ENCODE measurements around the gene NUDT21.
A peak's percentile ranks its signal among the peaks of the same experiment; 100 is the strongest.

NUDT21 gene

GRCh38 chr16:56462064-56462796, 11.1 kb upstream of the NUDT21 start:
- Histone ChIP-seq H3K27me3 (ENCODE audit: insufficient read depth, low read length) (no peaks in the 10 kb centered on the region), H3K36me3 (ENCODE audit: insufficient read depth, low read length) (peaks cover 42% of the 10 kb centered on the region), H3K4me3 (ENCODE audit: low read depth, low read length) (no peak overlapping the region), H3K79me2 (ENCODE audit: control insufficient read depth, insufficient read depth, low read length, unreplicated experiment) (no peaks in the 10 kb centered on the region), H3K4me1 (ENCODE audit: control insufficient read depth, insufficient read depth, low read length, unreplicated experiment) (no peaks in the 10 kb centered on the region), H3K27ac (ENCODE audit: low read depth, low read length) (no peak overlapping the region), H2AFZ (ENCODE audit: low read length, unreplicated experiment) (no peak overlapping the region)

GRCh38 chr16:56460101-56460500, 9.0 kb upstream of the NUDT21 start:
- Histone ChIP-seq H3K4me1 (ENCODE audit: control insufficient read depth, insufficient read depth, low read length, unreplicated experiment) (no peaks in the 10 kb centered on the region), H3K27ac (ENCODE audit: low read depth, low read length) (no peak overlapping the region), H3K79me2 (ENCODE audit: control insufficient read depth, insufficient read depth, low read length, unreplicated experiment) (peaks cover 7% of the 10 kb centered on the region), H2AFZ (ENCODE audit: low read length, unreplicated experiment) (no peak overlapping the region), H3K4me3 (ENCODE audit: low read depth, low read length) (no peak overlapping the region), H3K36me3 (ENCODE audit: insufficient read depth, low read length) (peaks cover 47% of the 10 kb centered on the region), H3K27me3 (ENCODE audit: insufficient read depth, low read length) (no peaks in the 10 kb centered on the region)

DNA sequence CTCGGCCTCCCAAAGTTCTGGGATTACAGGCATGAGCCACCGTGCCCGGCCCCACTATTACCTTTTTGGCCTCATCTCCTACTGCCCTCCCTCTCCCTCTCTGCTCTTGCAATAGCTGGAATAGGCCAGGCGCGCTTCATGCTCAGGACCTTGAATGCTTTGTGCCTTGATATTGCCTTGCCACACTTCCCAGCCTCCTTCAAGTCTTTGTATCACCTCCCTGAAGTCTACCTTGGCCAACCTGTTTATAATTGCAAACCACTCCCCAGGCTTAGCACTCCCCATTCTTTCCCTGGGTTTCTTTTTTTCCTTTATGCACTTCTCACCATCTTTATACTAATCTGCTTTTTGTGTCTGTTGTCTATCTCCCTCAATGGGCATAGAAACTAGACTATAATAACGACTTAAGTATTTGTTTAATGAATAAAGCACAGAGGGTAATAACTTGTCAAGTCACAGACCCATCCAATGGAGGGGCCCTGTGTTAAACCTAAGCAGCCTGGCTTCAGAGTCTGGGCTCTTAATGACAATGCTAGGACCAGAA, 6.9 kb upstream of the NUDT21 start:
- Histone ChIP-seq H3K27me3 (ENCODE audit: insufficient read depth, low read length) (no peaks in the 10 kb centered on the region), H3K4me1 (ENCODE audit: control insufficient read depth, insufficient read depth, low read length, unreplicated experiment) (peaks cover 4% of the 10 kb centered on the region), H3K36me3 (ENCODE audit: insufficient read depth, low read length) (peaks cover 45% of the 10 kb centered on the region), H2AFZ (ENCODE audit: low read length, unreplicated experiment) (no peak overlapping the region), H3K79me2 (ENCODE audit: control insufficient read depth, insufficient read depth, low read length, unreplicated experiment) (peaks cover 16% of the 10 kb centered on the region), H3K27ac (ENCODE audit: low read depth, low read length) (no peak overlapping the region), H3K4me3 (ENCODE audit: low read depth, low read length) (no peak overlapping the region)

GRCh38 chr16:56451753-56452689, 889 bp upstream of the NUDT21 start:
- no peaks in the 10 kb centered on the region for H3K27me3 ChIP-seq (ENCODE audit: insufficient read depth, low read length)
- H3K4me3 ChIP-seq (ENCODE audit: low read depth, low read length), result peak overlapping the region; percentile 97
- H3K4me1 ChIP-seq (ENCODE audit: control insufficient read depth, insufficient read depth, low read length, unreplicated experiment), result peaks cover 44% of the 10 kb centered on the region
- peak overlapping the region; percentile 56 for H3K27ac ChIP-seq (ENCODE audit: low read depth, low read length)
- H3K36me3 ChIP-seq (ENCODE audit: insufficient read depth, low read length), result peaks cover 34% of the 10 kb centered on the region
- peaks cover 74% of the 10 kb centered on the region for H3K79me2 ChIP-seq (ENCODE audit: control insufficient read depth, insufficient read depth, low read length, unreplicated experiment)
- peak overlapping the region; percentile 69 for H2AFZ ChIP-seq (ENCODE audit: low read length, unreplicated experiment)

DNA sequence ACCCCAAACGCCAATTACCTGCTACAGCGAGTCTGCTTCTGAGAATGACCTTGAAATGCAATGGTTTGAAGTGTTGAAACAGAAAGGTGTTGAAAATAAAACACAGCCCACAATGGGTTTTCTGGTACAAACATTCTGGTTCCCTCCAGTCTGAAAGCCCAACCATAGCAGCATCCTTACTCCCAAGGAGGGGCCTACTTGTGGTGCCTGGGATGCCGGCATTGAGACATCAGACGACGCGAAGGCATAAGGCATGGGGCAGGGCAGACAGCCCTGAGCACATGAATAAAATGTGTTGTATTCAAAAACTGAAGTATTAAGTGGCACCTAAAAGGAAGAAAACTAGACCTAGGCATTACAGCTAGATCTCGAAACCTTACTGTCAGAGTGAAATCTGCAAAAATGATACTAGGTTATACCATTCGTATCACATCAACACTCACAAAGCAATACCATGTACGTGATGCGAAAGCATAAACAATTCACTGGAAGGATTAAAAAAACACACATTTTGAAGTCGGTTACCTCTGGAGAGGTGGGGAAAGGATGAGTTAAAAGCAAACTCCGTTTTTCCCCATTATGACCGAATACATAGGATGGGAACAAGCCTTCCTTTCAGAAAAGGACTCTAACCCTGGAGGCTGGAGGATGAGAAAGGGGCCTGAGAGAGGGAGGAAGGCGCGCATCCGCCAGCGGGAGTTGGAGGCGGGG, 702 bp downstream of the NUDT21 start:
- Histone ChIP-seq H3K79me2 (ENCODE audit: control insufficient read depth, insufficient read depth, low read length, unreplicated experiment) (peaks cover 75% of the 10 kb centered on the region), H3K4me1 (ENCODE audit: control insufficient read depth, insufficient read depth, low read length, unreplicated experiment) (peaks cover 46% of the 10 kb centered on the region), H3K27ac (ENCODE audit: low read depth, low read length) (peak overlapping the region; percentile 58), H2AFZ (ENCODE audit: low read length, unreplicated experiment) (peak overlapping the region; percentile 99), H3K4me3 (ENCODE audit: low read depth, low read length) (peak overlapping the region; percentile 97), H3K27me3 (ENCODE audit: insufficient read depth, low read length) (no peaks in the 10 kb centered on the region), H3K36me3 (ENCODE audit: insufficient read depth, low read length) (peaks cover 28% of the 10 kb centered on the region)

GRCh38 chr16:56448005-56448404, 3.1 kb downstream of the NUDT21 start:
- Histone ChIP-seq H2AFZ (ENCODE audit: low read length, unreplicated experiment) (no peak overlapping the region), H3K79me2 (ENCODE audit: control insufficient read depth, insufficient read depth, low read length, unreplicated experiment) (peaks cover 74% of the 10 kb centered on the region), H3K27ac (ENCODE audit: low read depth, low read length) (no peak overlapping the region), H3K27me3 (ENCODE audit: insufficient read depth, low read length) (no peaks in the 10 kb centered on the region), H3K4me3 (ENCODE audit: low read depth, low read length) (peak overlapping the region; percentile 6; the same call in 1 of the 2 replicates), H3K4me1 (ENCODE audit: control insufficient read depth, insufficient read depth, low read length, unreplicated experiment) (peaks cover 42% of the 10 kb centered on the region), H3K36me3 (ENCODE audit: insufficient read depth, low read length) (peaks cover 23% of the 10 kb centered on the region)

GRCh38 chr16:56447286-56447685, 3.8 kb downstream of the NUDT21 start:
- H3K27me3 ChIP-seq (ENCODE audit: insufficient read depth, low read length), result no peaks in the 10 kb centered on the region
- peaks cover 69% of the 10 kb centered on the region for H3K79me2 ChIP-seq (ENCODE audit: control insufficient read depth, insufficient read depth, low read length, unreplicated experiment)
- H3K4me3 ChIP-seq (ENCODE audit: low read depth, low read length), result 0 out of 2 replicates have a peak overlapping the region, but pooled peaks have one; percentile 6
- peaks cover 35% of the 10 kb centered on the region for H3K4me1 ChIP-seq (ENCODE audit: control insufficient read depth, insufficient read depth, low read length, unreplicated experiment)
- H3K27ac ChIP-seq (ENCODE audit: low read depth, low read length), result no peak overlapping the region
- H2AFZ ChIP-seq (ENCODE audit: low read length, unreplicated experiment), result no peak overlapping the region
- H3K36me3 ChIP-seq (ENCODE audit: insufficient read depth, low read length), result peaks cover 23% of the 10 kb centered on the region

DNA sequence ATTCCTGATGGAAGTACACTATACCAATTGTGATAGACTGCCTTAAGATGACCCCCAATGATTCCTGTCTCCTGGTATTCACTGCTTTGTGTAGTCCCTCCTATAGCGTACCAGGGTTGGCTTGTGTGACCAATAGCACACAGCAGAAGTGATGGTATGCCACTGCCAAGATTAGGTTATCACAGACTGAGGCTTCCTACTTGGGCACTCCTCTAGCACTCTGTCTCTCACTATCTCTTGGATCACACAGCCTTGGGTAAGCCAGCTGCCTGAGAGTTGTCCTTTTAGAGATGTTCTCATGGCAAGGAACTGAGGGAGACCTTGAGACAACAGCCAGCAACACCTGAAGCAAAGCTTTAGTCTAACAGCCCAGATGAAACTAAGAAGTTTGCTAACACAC, 13.1 kb downstream of the NUDT21 start:
- Histone ChIP-seq H3K27ac (ENCODE audit: low read depth, low read length) (no peak overlapping the region), H3K27me3 (ENCODE audit: insufficient read depth, low read length) (no peaks in the 10 kb centered on the region), H3K4me3 (ENCODE audit: low read depth, low read length) (no peak overlapping the region), H3K36me3 (ENCODE audit: insufficient read depth, low read length) (peaks cover 23% of the 10 kb centered on the region), H2AFZ (ENCODE audit: low read length, unreplicated experiment) (no peak overlapping the region), H3K4me1 (ENCODE audit: control insufficient read depth, insufficient read depth, low read length, unreplicated experiment) (no peaks in the 10 kb centered on the region), H3K79me2 (ENCODE audit: control insufficient read depth, insufficient read depth, low read length, unreplicated experiment) (peaks cover 9% of the 10 kb centered on the region)

DNA sequence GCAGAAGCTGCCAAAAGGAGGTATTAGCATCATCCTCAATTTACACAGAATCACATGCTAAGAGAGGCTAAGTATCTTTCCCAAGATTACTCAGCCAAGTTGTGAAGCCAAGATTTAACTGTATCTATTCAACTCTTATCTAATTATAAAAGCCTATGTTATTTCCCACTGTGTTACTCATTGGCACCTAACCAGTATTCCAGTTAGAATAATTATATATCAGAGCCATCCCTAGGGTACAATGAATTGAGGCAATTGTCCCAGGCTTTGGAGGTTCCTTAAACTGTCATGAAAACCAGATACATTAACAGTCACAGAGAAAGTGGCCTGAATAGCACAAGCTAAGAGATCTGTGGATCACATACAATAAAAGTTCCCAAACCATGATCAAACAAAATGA, 14.9 kb downstream of the NUDT21 start:
- Histone ChIP-seq H3K4me1 (ENCODE audit: control insufficient read depth, insufficient read depth, low read length, unreplicated experiment) (no peaks in the 10 kb centered on the region), H3K4me3 (ENCODE audit: low read depth, low read length) (no peak overlapping the region), H3K36me3 (ENCODE audit: insufficient read depth, low read length) (peaks cover 29% of the 10 kb centered on the region), H3K79me2 (ENCODE audit: control insufficient read depth, insufficient read depth, low read length, unreplicated experiment) (peaks cover 8% of the 10 kb centered on the region), H2AFZ (ENCODE audit: low read length, unreplicated experiment) (no peak overlapping the region), H3K27me3 (ENCODE audit: insufficient read depth, low read length) (no peaks in the 10 kb centered on the region), H3K27ac (ENCODE audit: low read depth, low read length) (no peak overlapping the region)

GRCh38 chr16:56428091-56428490, 23.0 kb downstream of the NUDT21 start:
- Histone ChIP-seq H3K4me3 (ENCODE audit: low read depth, low read length) (no peak overlapping the region), H3K4me1 (ENCODE audit: control insufficient read depth, insufficient read depth, low read length, unreplicated experiment) (peaks cover 7% of the 10 kb centered on the region), H3K36me3 (ENCODE audit: insufficient read depth, low read length) (peaks cover 7% of the 10 kb centered on the region), H3K27ac (ENCODE audit: low read depth, low read length) (no peak overlapping the region), H3K27me3 (ENCODE audit: insufficient read depth, low read length) (no peaks in the 10 kb centered on the region), H2AFZ (ENCODE audit: low read length, unreplicated experiment) (no peak overlapping the region), H3K79me2 (ENCODE audit: control insufficient read depth, insufficient read depth, low read length, unreplicated experiment) (peaks cover 22% of the 10 kb centered on the region)
